A549 (cell line): ENCODE data around the gene NXPH3. TPM values are rescaled to one million over a fixed set of nuclear protein-coding genes. Genes with fewer than 3 reads are reported as not detected.

Experiments
- ATAC-seq, 2 experiments: fragments of 200-7000 bp in 1 of 2; fragments of >200 bp in 1 of 2; cut with Nextera tagmentation in 1 of 2; cut with Tn5 transposase in 1 of 2; 3 replicates each; pipeline versions ENCODE4 v1.8.0 to v1.9.1; 2018 to 2020; ENCODE audit warnings: mild to moderate bottlenecking in 1 of 2, moderate library complexity in 1 of 2
- CTCF ChIA-PET: fragments of 300-600 bp; sonication (Branson Sonifier 250); formaldehyde crosslinking; extraction: SDS; loops from one replicate; lab custom pipeline; 2021; ENCODE audit warnings: antibody characterized with exemption, inconsistent platforms; lab: Yijun Ruan, JAX
- POLR2A ChIA-PET: fragments of 350-600 bp; formaldehyde crosslinking; extraction: SDS; loops from one replicate; lab custom pipeline; 2021; ENCODE audit warnings: antibody characterized with exemption, inconsistent platforms; lab: Yijun Ruan, JAX
- DNase-seq, 2 experiments: peaks; one replicate each; pipeline versions ENCODE4 v3.0.0 to v3.0.0-alpha.2; 2011 to 2016; ENCODE audit warnings: low read depth in 1 of 2, low spot score in 1 of 2
- FAIRE-seq: peaks from 2 replicates; lab custom pipeline; 2011; peaks lifted over from hg19 to GRCh38; lab: Jason Lieb, UNC
- H3K27ac ChIP-seq, 2 experiments: fragments of >200 bp; sonication (Bioruptor Twin); formaldehyde crosslinking; 3 replicates each; pipeline ENCODE4 v1.5.1; 2016 to 2017
- H3K4me1 ChIP-seq: fragments of >200 bp; sonication (Bioruptor Twin); formaldehyde crosslinking; 3 replicates; pipeline ENCODE4 v1.6.1; 2016
- H3K4me2 ChIP-seq: fragments of >200 bp; sonication (Bioruptor Twin); formaldehyde crosslinking; 3 replicates; pipeline ENCODE4 v1.6.1; 2016
- H3K4me3 ChIP-seq: fragments of >200 bp; sonication (Bioruptor Twin); formaldehyde crosslinking; 3 replicates; pipeline ENCODE4 v1.5.1; 2016
- H3K9me3 ChIP-seq: fragments of >200 bp; sonication (Bioruptor Twin); formaldehyde crosslinking; 3 replicates; pipeline ENCODE4 v1.6.1; 2016
- CBX2 ChIP-seq: fragments of 200-600 bp; sonication (generic); IDR thresholded peaks from 2 replicates; pipeline ENCODE4 v1.6.1; 2016; ENCODE audit warnings: low read depth, mild to moderate bottlenecking, borderline replicate concordance
- CEBPB ChIP-seq, 2 experiments: fragments of >200 bp in 1 of 2; sonication (Bioruptor Twin) in 1 of 2; formaldehyde crosslinking in 1 of 2; IDR thresholded peaks; 2 replicates each; pipeline ENCODE4 v1.6.1; 2012 to 2016
- CHD4 ChIP-seq: fragments of 200-600 bp; sonication (generic); IDR thresholded peaks from 2 replicates; pipeline ENCODE4 v1.6.1; 2016; ENCODE audit warnings: antibody characterized with exemption, mild to moderate bottlenecking, borderline replicate concordance
- EHMT2 ChIP-seq: fragments of 200-600 bp; sonication (generic); IDR thresholded peaks from 2 replicates; pipeline ENCODE4 v1.6.1; 2016; ENCODE audit warnings: antibody characterized with exemption, low read depth, mild to moderate bottlenecking, moderate library complexity
- EP300 ChIP-seq, 2 experiments: fragments of >200 bp; sonication (Bioruptor Twin); formaldehyde crosslinking; IDR thresholded peaks; 2 replicates in 1 of 2; 3 replicates in 1 of 2; pipeline ENCODE4 v1.6.1; 2016 to 2017
- HEYL ChIP-seq: fragments of 250-450 bp; sonication (Bioruptor Pico); IDR thresholded peaks from 2 replicates; pipeline ENCODE4 v1.8.0; 2021; ENCODE audit warnings: mild to moderate bottlenecking, moderate library complexity
- HMGXB4 ChIP-seq: fragments of 250-450 bp; sonication (Bioruptor Pico); IDR thresholded peaks from 2 replicates; pipeline ENCODE4 v1.5.0; 2021; ENCODE audit warnings: mild to moderate bottlenecking, moderate library complexity, borderline replicate concordance
- KDM5A ChIP-seq: fragments of 200-600 bp; sonication (generic); IDR thresholded peaks from 2 replicates; pipeline ENCODE4 v1.6.1; 2016; ENCODE audit warnings: antibody characterized with exemption, mild to moderate bottlenecking
- MAZ ChIP-seq: fragments of 150-350 bp; IDR thresholded peaks from 2 replicates; pipeline ENCODE4 v1.6.1; 2014; ENCODE audit warnings: antibody characterized with exemption, low read depth, low read length, borderline replicate concordance
- MYC ChIP-seq: IDR thresholded peaks from 2 replicates; pipeline ENCODE4 v1.6.1; 2012; ENCODE audit warnings: mild to moderate bottlenecking, inconsistent platforms, low read length, improper control_type of control experiment, borderline replicate concordance
- NR3C1 ChIP-seq: fragments of >200 bp; sonication (Bioruptor Twin); formaldehyde crosslinking; IDR thresholded peaks from 3 replicates; pipeline ENCODE4 v1.6.1; 2017
- PHF8 ChIP-seq: fragments of 200-600 bp; sonication (generic); IDR thresholded peaks from 2 replicates; pipeline ENCODE4 v1.6.1; 2016; ENCODE audit warnings: low read depth, mild to moderate bottlenecking, antibody characterized with exemption, moderate library complexity, borderline replicate concordance
- RAD21 ChIP-seq, 2 experiments: fragments of >200 bp in 1 of 2; sonication (Bioruptor Twin) in 1 of 2; formaldehyde crosslinking in 1 of 2; IDR thresholded peaks in 1 of 2; conservative IDR thresholded peaks in 1 of 2; 2 replicates in 1 of 2; 3 replicates in 1 of 2; pipeline ENCODE4 v1.6.1; 2012 to 2018; ENCODE audit warnings: inconsistent platforms in 1 of 2
- RARB ChIP-seq: fragments of 250-450 bp; sonication (Bioruptor Pico); IDR thresholded peaks from 2 replicates; pipeline ENCODE4 v1.8.0; 2021; ENCODE audit warnings: mild to moderate bottlenecking, moderate library complexity
- RCOR1 ChIP-seq: fragments of 150-350 bp; IDR thresholded peaks from 2 replicates; pipeline ENCODE4 v1.6.1; 2014; ENCODE audit warnings: antibody characterized with exemption, low read length, low read depth
- RFX5 ChIP-seq: fragments of 450-650 bp; IDR thresholded peaks from 2 replicates; pipeline ENCODE4 v1.7.1; 2014; ENCODE audit warnings: antibody characterized with exemption, mild to moderate bottlenecking, moderate library complexity
- TFCP2L1 ChIP-seq: fragments of 250-450 bp; sonication (Bioruptor Pico); IDR thresholded peaks from 2 replicates; pipeline ENCODE4 v1.5.0; 2021; ENCODE audit warnings: mild to moderate bottlenecking
- ZFP36 ChIP-seq: fragments of 450-650 bp; IDR thresholded peaks from 2 replicates; pipeline ENCODE4 v1.6.1; 2014; ENCODE audit warnings: borderline replicate concordance; ENCODE audit not compliant: partially characterized antibody
- WGBS: methylation state at CpG from one replicate; pipeline ENCODE4 v1.1.6; 2017; ENCODE audit errors: missing lambda C conversion rate; 5-methylcytosine and 5-hydroxymethylcytosine counted together
- polyA plus RNA-seq, 4 experiments: library from polyadenylated mRNA; depleted of rRNA in 3 of 4; stranded (reverse); fragments of >200 nt; fragmentation: RNase III in 1 of 4; extraction: RNeasy Plus Mini Kit Qiagen cat#74134 plus additional on column Dnase treatment in 1 of 4; gene quantifications; 2 replicates in 3 of 4; 3 replicates in 1 of 4; pipeline ENCODE4 v1.2.3, GENCODE V29; 2011 to 2017
- TF ChIP-seq, protein P1 (sequence below): fragments of >200 bp; sonication (Bioruptor Twin); formaldehyde crosslinking; IDR thresholded peaks from 3 replicates; pipeline ENCODE4 v1.5.1; 2016
- TF ChIP-seq, protein P2 (sequence below): fragments of 200-600 bp; sonication (generic); IDR thresholded peaks from 2 replicates; pipeline ENCODE4 v1.6.1; 2016; ENCODE audit warnings: antibody characterized with exemption, mild to moderate bottlenecking, moderate library complexity

NXPH3 gene
- polyA plus RNA-seq, 2 of the 4 experiments (the other 2 are of a cell fraction): 0.12 to 0.30 TPM

GRCh38 chr17:49552070-49552751 lies 23.5 kb upstream of the NXPH3 start:
- no peak overlapping the region for H3K27ac ChIP-seq
- TF ChIP-seq RARB (CRISPR knock-in tag) (no peak), CBX2 (no peak), ZFP36 (no peak), CEBPB (IDR thresholded peaks at IDR 0.05) (no peak), EHMT2 (no peak), RCOR1 (no peak), RFX5 (no peak), HMGXB4 (no peak), EP300 (IDR thresholded peaks at IDR 0.05) (no peak)
- TF ChIP-seq, protein P1, sequence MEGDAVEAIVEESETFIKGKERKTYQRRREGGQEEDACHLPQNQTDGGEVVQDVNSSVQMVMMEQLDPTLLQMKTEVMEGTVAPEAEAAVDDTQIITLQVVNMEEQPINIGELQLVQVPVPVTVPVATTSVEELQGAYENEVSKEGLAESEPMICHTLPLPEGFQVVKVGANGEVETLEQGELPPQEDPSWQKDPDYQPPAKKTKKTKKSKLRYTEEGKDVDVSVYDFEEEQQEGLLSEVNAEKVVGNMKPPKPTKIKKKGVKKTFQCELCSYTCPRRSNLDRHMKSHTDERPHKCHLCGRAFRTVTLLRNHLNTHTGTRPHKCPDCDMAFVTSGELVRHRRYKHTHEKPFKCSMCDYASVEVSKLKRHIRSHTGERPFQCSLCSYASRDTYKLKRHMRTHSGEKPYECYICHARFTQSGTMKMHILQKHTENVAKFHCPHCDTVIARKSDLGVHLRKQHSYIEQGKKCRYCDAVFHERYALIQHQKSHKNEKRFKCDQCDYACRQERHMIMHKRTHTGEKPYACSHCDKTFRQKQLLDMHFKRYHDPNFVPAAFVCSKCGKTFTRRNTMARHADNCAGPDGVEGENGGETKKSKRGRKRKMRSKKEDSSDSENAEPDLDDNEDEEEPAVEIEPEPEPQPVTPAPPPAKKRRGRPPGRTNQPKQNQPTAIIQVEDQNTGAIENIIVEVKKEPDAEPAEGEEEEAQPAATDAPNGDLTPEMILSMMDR: no peak
- TF ChIP-seq, all 56 proteins: peak for 0
- 75% methylated on average over 25 of the region's 27 CpGs for WGBS
- ATAC-seq: no peak
- ChIA-PET CTCF (interaction anchor here (0.7 to 40.8 kb wide), 13 partner anchors 18 to 240 kb away, joined by 3 to 2008 read pairs (median 6); partner anchors contain the start of genes NXPH3, PHB1 and SLC35B1), POLR2A (no interaction called here)
- FAIRE-seq: no peak
- no peaks in the 10 kb centered on the region for H3K9me3 ChIP-seq
- no peak overlapping the region for H3K4me2 ChIP-seq
- no peak for DNase-seq
- no peak overlapping the region for H3K4me3 ChIP-seq
- H3K4me1 ChIP-seq: 0 out of 3 replicates have a peak, but pooled peaks cover 3% of the 10 kb centered on the region

GRCh38 chr17:49553676-49554335 lies 21.9 kb upstream of the NXPH3 start:
- DNase-seq (no peak), ATAC-seq (no peak)
- H3K9me3 ChIP-seq: no peaks in the 10 kb centered on the region
- no peak overlapping the region for H3K4me2 ChIP-seq
- H3K4me3 ChIP-seq: no peak overlapping the region
- H3K27ac ChIP-seq: no peak overlapping the region
- TF ChIP-seq HEYL (CRISPR knock-in tag) (no peak), CHD4 (no peak), RAD21 (conservative IDR thresholded peaks at IDR 0.05 in 1 of 2, IDR thresholded peaks at IDR 0.05 in 1 of 2) (no peak), MYC (no peak), KDM5A (no peak), PHF8 (no peak), TFCP2L1 (no peak), MAZ (no peak), NR3C1 (no peak)
- TF ChIP-seq, protein P2, sequence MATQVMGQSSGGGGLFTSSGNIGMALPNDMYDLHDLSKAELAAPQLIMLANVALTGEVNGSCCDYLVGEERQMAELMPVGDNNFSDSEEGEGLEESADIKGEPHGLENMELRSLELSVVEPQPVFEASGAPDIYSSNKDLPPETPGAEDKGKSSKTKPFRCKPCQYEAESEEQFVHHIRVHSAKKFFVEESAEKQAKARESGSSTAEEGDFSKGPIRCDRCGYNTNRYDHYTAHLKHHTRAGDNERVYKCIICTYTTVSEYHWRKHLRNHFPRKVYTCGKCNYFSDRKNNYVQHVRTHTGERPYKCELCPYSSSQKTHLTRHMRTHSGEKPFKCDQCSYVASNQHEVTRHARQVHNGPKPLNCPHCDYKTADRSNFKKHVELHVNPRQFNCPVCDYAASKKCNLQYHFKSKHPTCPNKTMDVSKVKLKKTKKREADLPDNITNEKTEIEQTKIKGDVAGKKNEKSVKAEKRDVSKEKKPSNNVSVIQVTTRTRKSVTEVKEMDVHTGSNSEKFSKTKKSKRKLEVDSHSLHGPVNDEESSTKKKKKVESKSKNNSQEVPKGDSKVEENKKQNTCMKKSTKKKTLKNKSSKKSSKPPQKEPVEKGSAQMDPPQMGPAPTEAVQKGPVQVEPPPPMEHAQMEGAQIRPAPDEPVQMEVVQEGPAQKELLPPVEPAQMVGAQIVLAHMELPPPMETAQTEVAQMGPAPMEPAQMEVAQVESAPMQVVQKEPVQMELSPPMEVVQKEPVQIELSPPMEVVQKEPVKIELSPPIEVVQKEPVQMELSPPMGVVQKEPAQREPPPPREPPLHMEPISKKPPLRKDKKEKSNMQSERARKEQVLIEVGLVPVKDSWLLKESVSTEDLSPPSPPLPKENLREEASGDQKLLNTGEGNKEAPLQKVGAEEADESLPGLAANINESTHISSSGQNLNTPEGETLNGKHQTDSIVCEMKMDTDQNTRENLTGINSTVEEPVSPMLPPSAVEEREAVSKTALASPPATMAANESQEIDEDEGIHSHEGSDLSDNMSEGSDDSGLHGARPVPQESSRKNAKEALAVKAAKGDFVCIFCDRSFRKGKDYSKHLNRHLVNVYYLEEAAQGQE: no peak
- TF ChIP-seq, all 56 proteins: peak for 0
- ChIA-PET POLR2A (no interaction called here), CTCF (interaction anchor here (0.9 to 40.8 kb wide), 10 partner anchors 14 to 238 kb away, joined by 3 to 2008 read pairs (median 80); partner anchors contain the start of genes NXPH3 and SLC35B1)
- no peak for FAIRE-seq
- 0 out of 3 replicates have a peak, but pooled peaks cover 3% of the 10 kb centered on the region for H3K4me1 ChIP-seq
- 77% methylated on average over 8 of the region's 8 CpGs for WGBS
